NCI-H2029 treated with DMSO at 0.1 percent for 48 hours (cell line): Measurements from ENCODE around the gene ZNF519.
"Not testable (repeated sequence)": the region's sequence is repeated elsewhere in the genome, so short reads cannot be mapped to it uniquely, and the experiment has no call there.

Experiments used
- DNase-seq: peaks from one replicate; lab custom pipeline; 2025; lab: John Stamatoyannopoulos, UW

ZNF519 gene

DNA sequence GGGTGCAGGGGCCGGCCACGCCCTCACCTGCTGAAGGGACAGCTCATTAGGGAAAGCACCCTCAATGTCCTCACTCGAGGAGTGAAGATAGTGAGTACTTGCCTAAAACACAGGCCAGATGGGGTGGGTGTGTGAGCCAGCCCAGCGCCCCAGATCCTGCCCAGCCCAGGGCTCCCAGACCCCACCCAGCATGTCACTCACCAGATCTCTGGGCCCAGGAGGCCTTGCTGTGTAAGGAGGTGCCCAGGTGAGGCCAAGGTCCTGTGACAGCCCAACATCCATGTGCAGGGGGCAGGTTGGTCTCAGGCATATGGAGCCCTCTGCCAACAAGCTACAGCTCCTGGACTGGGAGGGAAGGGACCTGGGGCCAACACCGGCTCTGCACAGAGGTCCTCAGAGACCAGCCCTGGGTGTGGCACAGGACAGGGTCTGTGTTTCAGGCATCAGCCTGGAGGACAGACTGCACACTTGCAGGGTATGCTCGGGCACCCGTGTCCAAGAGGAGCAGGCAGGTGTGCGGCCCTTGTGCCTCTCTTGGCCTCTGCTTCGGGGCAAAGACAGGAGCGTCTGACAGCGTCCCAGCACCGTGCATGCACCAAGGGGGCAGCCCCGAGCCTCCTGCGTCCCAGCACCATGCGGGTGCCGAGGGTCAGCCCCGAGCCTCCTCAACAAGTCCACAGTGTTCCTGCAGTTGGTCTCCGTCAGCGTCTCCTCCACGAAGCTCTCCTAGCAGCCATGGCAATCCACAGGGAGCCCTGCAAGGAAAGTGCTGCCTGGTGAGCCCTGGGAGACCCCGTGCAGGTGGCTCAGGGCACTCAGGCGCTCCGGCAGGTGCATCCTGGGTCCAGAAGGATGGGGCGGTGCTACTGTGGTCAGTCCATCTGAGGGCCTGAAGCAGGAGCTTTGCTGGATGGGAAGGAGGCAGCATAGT, 16.0 kb upstream of the ZNF519 start:
- DNase-seq: not testable (repeated sequence)

DNA sequence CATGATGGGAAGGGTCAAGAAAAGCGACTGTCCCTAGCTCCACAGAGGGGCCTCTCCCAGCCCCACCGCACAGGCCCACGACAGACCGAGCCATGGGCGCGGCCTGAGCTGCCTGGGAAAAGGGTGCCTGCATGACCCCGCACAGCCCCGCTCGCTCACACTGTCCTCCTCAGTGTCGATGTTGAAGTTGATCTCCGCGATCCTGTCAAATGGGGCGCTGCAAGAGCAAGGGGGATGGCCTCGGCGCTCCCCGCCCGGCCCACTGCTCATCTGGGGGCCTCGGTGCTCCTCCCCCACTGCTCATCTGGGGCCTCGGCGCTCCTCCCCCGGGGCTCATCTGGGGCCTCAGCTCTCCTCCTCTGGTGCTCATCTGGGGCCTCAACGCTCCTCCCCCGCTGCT, 14.5 kb upstream of the ZNF519 start:
- DNase-seq: not testable (repeated sequence)

DNA sequence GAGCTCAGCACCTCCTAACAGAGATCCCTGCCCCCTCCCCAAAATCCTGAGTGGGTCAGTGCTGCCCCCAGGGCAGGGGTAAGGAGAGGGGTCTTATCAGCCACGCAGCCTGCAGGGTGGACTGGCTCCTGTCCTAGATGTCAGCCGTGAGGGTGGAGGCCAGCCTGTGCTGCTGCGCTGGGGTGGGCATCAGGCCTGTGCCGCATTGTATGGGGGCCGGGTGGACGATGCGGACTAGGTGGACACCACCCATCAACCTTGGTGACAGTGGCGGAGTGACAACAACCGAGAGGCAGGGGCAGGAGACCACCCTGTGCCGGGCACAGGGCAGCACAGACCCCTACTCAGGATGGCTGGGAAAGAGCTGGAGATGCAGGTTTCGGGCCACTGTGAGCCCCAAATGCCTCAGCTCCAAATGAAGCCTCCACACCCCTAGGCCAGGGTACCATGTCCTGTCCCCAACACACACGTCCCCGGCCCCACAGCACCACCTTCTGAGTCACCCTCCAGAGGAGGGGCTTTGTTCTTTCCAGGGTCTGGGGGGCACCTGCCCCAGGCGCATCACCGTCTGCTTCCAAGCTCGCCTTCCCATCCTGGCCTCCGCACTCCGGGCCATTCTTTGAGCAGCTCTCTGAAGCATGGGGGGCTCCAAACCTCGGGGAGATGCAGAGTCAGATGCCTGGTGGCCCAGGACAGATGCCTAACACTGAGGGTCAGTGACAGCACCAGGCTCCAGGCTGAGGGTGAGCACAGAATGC, 13.5 kb upstream of the ZNF519 start:
- not testable (repeated sequence) for DNase-seq

DNA sequence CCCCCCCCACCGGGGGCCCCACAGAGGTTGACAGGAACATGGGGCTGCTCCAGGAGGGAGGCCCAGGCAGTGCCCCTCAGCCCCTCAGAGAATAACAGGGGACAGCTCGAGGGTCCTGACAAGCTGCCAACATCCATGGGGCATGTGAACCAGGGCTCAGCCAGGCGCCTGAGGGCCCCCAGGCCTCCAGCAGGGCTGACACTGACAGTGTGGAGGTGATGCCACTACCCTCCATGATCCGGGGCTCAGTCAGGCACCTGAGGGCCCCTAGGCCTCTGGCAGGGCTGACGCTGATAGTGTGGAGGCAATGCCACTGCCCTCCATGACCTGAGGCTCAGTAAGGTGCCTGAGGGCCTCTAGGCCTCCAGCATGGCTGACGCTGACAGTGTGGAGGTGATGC, 12.8 kb upstream of the ZNF519 start:
- DNase-seq: not testable (repeated sequence)

DNA sequence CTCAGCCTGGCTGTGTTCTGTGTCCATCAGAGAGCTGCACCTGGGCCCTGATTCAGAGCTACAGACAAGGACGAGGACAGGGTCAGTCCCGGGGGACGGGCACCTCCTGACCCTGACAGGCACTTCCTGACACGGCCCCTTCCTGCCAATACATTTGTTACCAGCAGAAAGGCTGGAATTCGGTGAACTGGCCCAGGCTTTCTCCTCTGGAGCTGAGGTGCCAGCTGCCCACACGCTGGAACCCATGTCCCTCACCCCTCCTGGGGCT, 12.3 kb upstream of the ZNF519 start:
- no peak for DNase-seq

DNA sequence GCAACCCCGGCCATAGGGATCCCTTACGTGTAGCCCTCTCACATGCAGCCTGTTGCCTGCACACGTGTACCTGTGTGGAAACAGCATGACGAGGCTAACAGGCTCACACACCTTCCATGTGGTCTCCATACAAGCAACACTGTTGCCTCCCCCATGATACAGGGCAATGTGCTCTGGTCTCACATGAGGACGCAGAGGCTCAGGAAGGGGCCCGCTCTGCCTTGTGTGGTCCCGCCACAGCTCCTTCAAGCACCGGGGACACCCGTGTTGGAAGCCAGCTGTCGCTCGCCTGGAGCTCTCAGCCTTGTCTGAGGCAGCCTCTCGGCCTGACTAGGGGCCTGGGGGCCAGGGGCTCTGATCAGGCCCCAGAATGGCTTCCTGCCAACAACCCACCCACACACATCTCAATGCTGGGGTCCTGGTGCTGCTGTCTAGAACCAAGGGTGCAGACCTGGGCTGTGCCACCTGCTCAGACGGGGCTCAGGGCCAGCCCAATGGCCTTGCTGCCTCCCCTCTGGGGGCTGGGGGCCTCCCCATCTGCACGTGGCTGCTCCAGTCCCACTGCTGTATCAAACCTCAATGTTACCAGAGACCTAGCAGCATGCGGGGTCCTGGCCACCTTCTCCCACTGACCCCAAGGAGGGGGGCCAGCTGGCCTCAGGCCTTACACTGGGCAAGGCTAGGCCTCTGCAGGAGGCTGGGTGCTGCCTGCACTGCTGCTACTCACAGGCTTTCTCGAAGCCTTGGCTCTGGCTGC, 11.8 kb upstream of the ZNF519 start:
- DNase-seq: not testable (repeated sequence)

DNA sequence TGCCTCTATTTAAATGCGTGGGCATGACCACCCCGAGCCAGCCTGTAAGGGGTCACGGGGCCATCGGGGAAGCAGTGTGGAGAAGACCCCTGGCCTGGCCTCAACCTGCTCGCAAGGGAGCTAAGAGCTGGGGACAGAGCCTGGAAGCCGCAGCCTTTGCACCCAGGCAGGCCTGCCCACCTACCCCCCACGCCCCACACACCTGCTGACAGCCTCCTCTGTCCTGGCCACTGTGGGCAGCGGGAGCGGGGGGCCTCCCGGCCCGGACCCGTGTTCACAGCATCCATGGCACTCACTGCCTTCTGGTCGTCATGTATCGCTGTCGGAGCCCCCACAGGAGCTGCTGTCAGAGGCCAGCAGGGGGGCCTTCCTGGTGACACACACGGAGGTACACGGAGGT, 11.2 kb upstream of the ZNF519 start:
- DNase-seq: not testable (repeated sequence)

DNA sequence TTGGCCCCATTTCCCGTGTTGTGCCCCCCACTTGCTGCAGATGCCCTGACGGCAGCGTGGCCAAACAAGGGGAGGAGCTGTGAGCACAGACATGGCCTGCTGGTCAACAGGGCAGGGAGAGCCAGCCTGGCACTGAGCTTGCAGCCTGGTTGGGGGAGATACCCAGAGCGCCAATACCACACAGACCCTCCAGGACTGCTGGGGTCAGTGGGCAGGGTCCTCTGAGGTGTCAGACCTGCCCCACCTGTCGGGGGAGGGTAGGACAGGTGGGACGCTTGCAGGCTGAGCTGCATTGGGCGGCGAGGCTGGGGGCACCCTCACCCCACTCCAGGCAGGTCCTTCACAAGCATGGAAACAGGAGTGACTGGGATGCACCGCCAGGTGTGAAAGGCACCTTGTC, 9.9 kb upstream of the ZNF519 start:
- not testable (repeated sequence) for DNase-seq

DNA sequence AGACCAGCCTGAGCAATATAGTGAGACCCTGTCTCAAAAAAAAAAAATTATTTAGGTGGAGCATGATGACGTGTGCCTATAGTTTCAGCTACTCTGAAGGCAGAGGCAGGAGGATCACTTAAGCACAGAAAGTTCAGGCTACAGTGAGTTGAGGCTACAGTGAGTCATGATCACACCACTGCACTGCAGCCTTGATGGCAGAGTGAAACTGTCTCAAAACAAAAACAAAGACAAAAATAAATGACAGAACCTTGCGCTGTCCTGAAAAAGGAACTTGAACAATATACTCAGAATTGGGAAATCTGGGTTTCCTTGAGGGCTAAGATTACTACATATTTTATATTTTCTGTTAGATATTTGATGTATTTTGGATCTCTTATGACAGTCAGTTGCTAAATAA, 7.3 kb upstream of the ZNF519 start:
- not testable (repeated sequence) for DNase-seq

DNA sequence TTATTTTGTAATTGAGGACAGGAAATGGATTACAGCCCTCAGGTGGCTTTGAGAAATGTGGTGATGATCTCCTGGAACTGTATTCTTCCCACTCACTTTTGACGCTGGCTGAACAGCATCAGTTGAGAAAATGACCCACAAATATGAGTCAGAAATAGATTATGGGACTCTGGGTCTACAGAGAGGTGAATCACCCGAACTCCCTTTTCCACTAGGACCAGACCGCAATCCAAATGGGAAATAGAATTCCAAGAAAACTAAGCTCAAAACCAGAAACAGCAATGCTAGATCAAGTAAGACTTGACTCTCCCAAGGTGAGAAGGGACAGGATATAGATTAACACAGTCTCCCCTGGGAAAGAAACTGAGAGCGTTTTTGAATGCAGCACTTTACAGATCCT, 5.7 kb upstream of the ZNF519 start:
- DNase-seq: not testable (repeated sequence)

DNA sequence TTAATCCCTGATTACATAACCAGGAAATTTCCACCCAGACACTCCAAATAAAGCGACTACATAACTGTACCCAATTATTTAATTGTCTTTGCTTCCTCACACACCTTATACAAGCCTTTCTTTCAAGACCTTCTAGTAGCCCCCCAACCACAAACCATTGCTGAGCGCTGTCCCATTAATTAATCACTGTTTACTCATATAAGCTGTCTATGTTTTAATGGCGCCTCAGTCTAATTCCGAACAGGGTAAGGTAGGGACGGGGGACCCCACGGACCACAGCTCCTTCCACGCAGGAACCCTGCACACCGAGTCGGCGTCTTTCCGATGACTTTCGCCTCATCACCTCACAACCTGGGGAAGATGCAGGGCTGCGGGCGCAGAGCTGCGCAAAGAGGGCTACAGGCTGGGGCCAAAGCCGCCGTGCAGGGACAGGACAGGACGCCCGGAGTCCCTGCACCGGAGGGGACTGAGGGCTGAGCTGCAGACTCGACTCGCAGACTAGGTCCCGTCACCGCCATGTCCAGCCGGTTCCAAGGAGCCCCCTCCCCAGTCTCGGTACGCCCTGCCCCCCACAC, 452 bp downstream of the ZNF519 start:
- DNase-seq: not testable (repeated sequence)

DNA sequence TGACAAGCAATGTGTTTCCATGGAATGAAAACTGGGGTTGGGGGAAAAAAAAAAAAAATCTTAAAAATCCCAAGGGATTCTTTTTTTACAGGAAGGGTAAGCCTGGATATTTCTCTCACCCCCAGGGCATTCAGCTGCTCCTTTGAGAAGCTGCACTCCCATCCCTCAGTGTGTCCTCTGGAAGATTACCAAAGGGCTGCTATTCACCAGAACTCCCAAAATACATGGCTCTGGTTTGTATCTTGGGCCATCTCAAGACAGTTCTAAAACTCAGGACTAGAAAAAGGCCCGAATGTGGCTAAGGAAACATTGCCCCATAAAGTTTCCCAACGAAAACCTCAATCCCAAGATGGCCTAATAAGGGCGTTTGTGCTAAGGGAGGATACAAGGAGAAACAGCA, 1.4 kb downstream of the ZNF519 start:
- DNase-seq: not testable (repeated sequence)

DNA sequence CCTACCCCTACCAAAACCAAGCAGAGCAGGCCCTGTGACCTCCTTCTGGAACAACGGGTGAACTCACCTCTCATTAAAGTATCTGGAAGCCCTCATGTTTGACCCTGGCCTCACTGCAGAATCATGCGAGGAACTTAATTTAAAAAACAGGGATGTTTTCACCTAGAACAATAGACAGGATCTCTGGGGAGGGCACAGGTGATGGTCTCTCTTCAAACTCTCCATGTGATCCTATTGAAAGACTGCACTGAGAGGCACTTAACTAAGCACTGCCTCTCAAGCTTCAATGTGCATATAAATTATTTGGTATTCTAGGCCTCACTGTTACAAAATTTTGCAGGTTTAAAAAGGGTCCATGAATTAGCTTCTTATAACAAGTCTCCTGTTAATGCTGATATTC, 7.5 kb downstream of the ZNF519 start:
- DNase-seq: no peak

DNA sequence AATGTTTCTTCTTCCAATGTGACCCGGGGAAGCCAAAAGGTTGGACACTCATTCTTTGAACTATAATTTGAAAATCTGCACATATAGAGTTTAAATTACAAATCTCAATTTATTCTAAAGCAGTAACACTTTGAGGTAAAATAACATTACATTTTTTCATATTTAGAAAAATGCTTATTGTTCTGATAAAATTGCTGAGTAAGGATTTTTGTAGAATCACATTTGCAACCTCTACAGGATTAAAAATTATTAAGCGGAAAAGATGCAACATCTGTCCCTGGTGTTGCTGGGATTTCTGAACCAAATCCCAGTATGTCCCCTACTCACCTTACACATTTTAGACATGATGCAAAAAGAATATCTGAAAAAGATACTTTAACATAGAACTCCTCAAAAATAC, 10.1 kb downstream of the ZNF519 start:
- DNase-seq: no peak

DNA sequence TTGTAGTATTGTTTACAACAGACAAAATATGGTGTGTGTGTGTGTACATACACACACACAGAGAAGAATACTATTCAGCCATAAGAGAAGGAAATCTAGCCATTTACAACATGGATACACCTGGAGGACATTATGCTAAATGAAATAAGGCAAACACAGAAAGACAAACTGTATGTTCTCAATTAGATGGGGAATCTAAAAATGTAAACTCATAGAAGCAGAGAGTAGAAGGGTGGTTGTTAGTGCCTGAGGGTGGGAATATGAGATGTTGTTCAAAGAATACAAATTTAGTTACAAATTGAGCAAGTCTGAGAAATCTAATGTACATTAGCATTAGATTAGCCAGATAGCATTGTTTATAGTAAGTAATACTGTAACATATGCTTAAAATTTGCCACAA, 11.3 kb downstream of the ZNF519 start:
- DNase-seq: no peak

DNA sequence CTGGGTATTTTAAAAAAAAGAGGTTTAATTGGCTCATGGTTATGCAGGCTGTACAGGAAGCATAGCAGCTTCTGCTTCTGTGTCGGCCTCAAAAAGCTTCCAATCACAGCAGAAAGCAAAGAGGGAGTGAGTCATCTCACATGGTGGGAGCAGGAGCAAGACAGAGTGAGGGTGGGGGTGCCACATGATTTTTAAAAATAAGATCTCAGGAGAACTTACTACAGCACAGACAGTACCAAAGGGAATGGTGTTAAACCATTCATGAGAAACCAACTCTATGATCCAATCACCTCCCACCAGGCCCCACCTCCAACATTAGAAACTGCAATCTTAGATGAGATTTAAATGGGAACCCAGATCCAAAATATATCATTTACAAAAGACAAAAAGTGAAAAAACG, 14.6 kb downstream of the ZNF519 start:
- DNase-seq: no peak

DNA sequence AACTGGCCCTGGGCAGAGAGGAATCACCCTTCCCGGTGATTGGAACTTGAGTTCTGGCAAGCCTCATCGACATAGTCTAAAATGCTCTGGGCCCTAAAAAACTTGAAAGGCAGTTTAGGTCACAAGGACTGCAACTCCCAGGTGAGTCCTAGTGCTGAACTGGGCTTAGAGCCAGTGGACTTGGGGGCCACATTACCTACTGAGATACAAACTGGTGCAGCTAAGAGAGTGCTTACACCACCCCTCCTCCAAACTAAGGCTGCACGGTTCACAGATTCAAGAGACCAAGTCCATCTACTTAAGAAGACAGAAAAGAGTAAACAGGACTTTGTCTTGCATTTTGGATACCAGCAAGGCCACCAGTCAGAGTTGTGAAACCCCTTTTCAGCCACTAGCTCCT, 25.3 kb downstream of the ZNF519 start:
- no peak for DNase-seq

DNA sequence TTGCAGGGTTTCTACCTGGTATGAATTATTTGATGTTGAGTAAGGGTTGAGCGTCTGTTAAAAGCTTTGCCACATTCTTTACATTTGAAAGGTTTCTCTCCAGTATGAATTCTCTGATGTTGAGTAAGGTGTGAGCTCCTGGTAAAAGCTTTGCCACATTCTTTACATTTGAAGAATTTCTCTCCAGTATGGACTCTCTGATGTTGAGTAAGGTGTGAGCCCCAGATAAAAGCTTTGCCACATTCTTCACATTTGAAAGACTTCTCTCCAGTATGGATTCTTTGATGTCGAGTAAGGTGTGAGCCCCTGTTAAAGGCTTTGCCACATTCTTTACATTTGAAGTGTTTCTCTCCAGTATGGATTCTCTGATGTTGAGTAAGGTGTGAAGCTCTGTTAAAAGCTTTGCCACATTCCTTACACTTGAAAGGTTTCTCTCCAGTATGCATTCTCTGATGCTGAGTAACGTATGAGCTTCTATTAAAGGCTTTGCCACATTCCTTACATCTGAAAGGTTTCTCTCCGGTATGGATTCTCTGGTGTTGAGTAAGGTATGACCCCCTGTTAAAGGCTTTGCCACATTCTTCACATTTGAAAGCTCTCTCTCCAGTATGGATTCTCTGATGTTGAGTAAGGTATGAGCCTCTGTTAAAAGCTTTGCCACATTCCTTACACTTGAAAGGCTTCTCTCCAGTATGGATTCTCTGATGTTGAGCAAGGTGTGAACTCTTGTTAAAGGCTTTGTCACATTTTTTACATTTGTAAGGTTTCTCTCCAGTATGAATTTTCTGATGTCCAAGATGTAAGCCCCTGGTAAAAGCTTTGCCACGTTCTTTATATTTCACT, 27.1 kb downstream of the ZNF519 start:
- no peak for DNase-seq

DNA sequence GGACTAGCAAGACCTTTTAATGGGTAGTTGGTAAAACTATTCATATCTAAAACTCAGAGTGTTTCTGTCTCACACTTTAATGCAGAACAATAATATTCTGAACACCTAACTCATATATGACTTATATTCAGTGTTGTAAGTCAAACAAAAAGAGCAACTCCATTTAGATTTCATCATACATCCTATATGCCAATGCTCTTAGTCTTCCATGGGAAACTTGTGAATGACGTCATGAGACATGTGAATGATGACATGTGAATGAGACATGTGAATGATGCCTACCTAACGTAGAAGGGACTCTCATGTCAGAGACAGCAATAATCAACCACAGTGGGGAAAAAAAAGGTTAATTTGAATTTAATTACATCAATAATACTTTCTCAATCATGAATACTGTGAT, 28.0 kb downstream of the ZNF519 start:
- no peak for DNase-seq

DNA sequence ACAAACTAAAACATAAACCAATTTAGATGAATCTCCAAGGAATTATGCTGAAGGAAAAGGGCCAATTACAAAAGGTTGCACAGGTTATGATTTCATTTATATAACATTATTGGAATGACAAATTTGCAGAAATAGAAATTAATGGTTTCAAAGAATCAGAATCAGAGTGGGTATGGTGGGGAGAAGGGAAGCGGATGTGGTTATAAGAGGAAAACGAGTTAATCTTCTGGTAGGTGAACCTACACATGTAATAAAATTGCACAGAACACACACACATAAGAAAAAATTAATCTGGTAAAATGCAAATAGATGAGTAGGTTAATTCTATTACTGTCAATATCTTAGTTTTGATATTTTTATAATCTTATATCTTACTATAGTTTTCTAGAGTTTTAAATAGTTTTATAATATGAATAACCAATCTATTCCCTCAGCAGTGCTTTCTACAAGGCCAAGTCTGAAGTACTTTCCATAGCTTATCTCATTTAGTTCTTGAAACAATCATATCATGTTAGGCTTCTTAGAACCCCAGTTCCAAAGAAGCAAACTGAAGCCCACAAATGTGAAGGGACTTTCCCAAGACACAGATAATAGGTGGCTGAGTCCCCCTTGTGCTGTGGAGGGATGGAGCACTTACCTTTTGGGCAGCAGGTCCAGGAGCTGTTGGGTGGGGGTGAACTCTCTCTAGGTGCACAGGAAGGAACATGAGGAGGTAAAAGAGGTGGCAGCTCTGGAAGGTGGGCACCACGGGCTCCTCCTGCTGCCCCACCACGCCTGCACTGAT, 31.5 kb downstream of the ZNF519 start:
- no peak for DNase-seq

DNA sequence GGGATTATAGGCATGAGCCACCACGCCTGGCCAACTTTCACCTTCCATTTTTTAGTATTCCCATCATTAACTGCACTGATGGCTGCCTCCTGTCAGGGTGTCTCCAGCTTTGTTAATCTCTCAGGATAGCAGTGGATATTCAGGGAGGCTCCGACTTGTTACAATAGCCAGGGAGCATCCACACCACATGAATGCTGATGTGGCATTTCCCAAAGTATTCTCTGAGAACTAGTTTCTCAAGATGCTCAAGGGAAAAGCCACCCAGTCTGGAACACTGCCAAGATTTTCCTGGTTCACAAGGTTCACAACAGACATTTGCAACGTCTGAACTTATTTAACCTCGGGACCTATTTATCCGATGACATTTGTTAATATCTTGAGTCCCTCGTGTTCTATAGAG, 33.8 kb downstream of the ZNF519 start:
- no peak for DNase-seq
